ENCODE results near the gene P4HB.

The P4HB gene

DNA sequence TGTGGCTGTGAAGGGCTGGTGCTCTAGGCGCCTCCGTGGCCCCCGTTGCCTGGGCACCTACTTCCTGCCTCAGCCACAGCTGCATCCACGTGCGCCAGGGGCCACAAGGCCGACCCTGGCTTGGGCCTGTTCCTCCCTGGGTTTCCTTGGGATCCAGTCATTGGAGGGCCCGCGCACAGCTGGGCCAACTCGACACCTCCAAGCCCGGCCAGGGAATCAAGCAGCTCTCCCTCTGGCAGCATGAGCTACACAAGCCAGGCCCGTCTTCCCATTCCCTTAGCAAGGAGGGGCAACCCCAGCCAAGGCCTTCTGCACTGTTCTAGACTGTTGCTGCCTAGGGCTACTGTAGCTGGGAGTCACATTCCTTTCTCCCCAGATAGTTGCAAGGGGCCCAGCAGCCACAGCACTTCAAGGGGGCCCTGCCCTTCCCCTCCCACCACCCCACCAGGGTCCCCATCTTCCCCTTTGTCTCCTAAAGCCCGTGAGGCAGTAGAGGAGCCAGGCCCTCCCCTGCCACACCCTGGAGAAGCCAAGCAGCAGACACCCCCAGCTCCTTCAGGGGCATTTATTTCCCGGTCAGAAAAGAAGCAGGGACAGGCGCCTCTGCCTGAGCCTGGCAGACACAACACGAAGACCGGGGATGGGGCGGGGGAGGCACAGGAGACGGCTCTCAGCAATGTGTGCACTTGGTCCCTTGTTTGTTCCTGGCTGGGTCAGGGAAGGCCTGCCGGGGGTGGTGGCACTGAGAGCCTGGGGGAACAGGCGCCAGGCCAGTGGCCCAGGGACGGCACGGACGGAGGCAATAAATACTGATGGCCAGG, 7.0 kb upstream of the P4HB start:
- H3K9me3 ChIP-seq (ENCODE audit: control insufficient read depth, insufficient read depth, low read depth, low read length), result no peaks in the 10 kb centered on the region
- peaks cover 12% of the 10 kb centered on the region; the same call in 1 of the 2 replicates for H3K4me1 ChIP-seq (ENCODE audit: control insufficient read depth, insufficient read depth, low read length)
- ChIA-PET CTCF (interaction anchor here (0.5 to 0.9 kb wide), 3 partner anchors 45 to 161 kb away, joined by 3 to 4 read pairs (median 3); no protein-coding TSS in a partner anchor), POLR2A (interaction anchor here (0.6 to 2.5 kb wide), 20 partner anchors 12 to 355 kb away, joined by 3 to 14 read pairs (median 4); partner anchors contain the start of genes ACTG1, ARL16, CENPX and FASN)
- peaks cover 8 to 77% of the 10 kb centered on the region in 2 experiments; a peak in 2 of 3 replicates for H3K36me3 ChIP-seq (ENCODE audit: control insufficient read depth in 2 of 2, insufficient read depth in 1 of 2, low read length in 2 of 2)
- H3K4me3 ChIP-seq (ENCODE audit: low read depth, low read length), result no peak overlapping the region
- peak overlapping the region; percentile 100 for H3K27ac ChIP-seq (ENCODE audit: extremely low read depth, low read depth, low read length)
- TF ChIP-seq, protein P1, sequence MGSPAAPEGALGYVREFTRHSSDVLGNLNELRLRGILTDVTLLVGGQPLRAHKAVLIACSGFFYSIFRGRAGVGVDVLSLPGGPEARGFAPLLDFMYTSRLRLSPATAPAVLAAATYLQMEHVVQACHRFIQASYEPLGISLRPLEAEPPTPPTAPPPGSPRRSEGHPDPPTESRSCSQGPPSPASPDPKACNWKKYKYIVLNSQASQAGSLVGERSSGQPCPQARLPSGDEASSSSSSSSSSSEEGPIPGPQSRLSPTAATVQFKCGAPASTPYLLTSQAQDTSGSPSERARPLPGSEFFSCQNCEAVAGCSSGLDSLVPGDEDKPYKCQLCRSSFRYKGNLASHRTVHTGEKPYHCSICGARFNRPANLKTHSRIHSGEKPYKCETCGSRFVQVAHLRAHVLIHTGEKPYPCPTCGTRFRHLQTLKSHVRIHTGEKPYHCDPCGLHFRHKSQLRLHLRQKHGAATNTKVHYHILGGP (tag by site-specific recombination; IDR thresholded peaks at IDR 0.05), result no peak
- TF ChIP-seq MYNN (tag by site-specific recombination; IDR thresholded peaks at IDR 0.05; ENCODE audit: borderline replicate concordance) (no peak), BCL11B (tag by site-specific recombination; IDR thresholded peaks at IDR 0.05; ENCODE audit: low read depth) (peak; percentile 39), ZNF335 (tag by site-specific recombination; conservative IDR thresholded peaks at IDR 0.05) (peak; percentile 39), ZSCAN30 (tag by site-specific recombination; IDR thresholded peaks at IDR 0.05) (peak; percentile 29), ZNF600 (tag by site-specific recombination; IDR thresholded peaks at IDR 0.05) (peak; percentile 56; the same call in 1 of the 2 replicates), ZXDB (tag by site-specific recombination; IDR thresholded peaks at IDR 0.05) (0 out of 2 replicates have a peak, but pooled peaks have one; percentile 23), ZBTB17 (tag by site-specific recombination; IDR thresholded peaks at IDR 0.05) (peak; percentile 50; the same call in 1 of the 2 replicates), ZNF610 (tag by site-specific recombination; IDR thresholded peaks at IDR 0.05; ENCODE audit: borderline replicate concordance) (no peak), ZNF501 (tag by site-specific recombination; IDR thresholded peaks at IDR 0.05) (no peak), EGR2 (tag by site-specific recombination; IDR thresholded peaks at IDR 0.05; ENCODE audit: low read depth) (peak; percentile 12; the same call in 1 of the 2 replicates), KLF1 (tag by site-specific recombination; IDR thresholded peaks at IDR 0.05) (peak; percentile 68), ZBTB48 (tag by site-specific recombination; IDR thresholded peaks at IDR 0.05) (peak; percentile 86), ZNF266 (tag by site-specific recombination; IDR thresholded peaks at IDR 0.05; ENCODE audit: low read depth) (no peak)
- TF ChIP-seq, protein P2, sequence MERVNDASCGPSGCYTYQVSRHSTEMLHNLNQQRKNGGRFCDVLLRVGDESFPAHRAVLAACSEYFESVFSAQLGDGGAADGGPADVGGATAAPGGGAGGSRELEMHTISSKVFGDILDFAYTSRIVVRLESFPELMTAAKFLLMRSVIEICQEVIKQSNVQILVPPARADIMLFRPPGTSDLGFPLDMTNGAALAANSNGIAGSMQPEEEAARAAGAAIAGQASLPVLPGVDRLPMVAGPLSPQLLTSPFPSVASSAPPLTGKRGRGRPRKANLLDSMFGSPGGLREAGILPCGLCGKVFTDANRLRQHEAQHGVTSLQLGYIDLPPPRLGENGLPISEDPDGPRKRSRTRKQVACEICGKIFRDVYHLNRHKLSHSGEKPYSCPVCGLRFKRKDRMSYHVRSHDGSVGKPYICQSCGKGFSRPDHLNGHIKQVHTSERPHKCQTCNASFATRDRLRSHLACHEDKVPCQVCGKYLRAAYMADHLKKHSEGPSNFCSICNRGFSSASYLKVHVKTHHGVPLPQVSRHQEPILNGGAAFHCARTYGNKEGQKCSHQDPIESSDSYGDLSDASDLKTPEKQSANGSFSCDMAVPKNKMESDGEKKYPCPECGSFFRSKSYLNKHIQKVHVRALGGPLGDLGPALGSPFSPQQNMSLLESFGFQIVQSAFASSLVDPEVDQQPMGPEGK (tag by site-specific recombination; IDR thresholded peaks at IDR 0.05), result peak; percentile 94
- TF ChIP-seq, protein P3, sequence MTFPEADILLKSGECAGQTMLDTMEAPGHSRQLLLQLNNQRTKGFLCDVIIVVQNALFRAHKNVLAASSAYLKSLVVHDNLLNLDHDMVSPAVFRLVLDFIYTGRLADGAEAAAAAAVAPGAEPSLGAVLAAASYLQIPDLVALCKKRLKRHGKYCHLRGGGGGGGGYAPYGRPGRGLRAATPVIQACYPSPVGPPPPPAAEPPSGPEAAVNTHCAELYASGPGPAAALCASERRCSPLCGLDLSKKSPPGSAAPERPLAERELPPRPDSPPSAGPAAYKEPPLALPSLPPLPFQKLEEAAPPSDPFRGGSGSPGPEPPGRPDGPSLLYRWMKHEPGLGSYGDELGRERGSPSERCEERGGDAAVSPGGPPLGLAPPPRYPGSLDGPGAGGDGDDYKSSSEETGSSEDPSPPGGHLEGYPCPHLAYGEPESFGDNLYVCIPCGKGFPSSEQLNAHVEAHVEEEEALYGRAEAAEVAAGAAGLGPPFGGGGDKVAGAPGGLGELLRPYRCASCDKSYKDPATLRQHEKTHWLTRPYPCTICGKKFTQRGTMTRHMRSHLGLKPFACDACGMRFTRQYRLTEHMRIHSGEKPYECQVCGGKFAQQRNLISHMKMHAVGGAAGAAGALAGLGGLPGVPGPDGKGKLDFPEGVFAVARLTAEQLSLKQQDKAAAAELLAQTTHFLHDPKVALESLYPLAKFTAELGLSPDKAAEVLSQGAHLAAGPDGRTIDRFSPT (tag by site-specific recombination; IDR thresholded peaks at IDR 0.05), result peak; percentile 90
- TF ChIP-seq, protein P4, sequence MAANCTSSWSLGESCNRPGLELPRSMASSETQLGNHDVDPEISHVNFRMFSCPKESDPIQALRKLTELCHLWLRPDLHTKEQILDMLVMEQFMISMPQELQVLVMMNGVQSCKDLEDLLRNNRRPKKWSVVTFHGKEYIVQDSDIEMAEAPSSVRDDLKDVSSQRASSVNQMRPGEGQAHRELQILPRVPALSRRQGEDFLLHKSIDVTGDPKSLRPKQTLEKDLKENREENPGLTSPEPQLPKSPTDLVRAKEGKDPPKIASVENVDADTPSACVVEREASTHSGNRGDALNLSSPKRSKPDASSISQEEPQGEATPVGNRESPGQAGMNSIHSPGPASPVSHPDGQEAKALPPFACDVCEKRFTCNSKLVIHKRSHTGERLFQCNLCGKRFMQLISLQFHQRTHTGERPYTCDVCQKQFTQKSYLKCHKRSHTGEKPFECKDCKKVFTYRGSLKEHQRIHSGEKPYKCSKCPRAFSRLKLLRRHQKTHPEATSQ (tag by site-specific recombination; IDR thresholded peaks at IDR 0.05), result peak; percentile 11; the same call in 1 of the 2 replicates
- TF ChIP-seq, protein P5, sequence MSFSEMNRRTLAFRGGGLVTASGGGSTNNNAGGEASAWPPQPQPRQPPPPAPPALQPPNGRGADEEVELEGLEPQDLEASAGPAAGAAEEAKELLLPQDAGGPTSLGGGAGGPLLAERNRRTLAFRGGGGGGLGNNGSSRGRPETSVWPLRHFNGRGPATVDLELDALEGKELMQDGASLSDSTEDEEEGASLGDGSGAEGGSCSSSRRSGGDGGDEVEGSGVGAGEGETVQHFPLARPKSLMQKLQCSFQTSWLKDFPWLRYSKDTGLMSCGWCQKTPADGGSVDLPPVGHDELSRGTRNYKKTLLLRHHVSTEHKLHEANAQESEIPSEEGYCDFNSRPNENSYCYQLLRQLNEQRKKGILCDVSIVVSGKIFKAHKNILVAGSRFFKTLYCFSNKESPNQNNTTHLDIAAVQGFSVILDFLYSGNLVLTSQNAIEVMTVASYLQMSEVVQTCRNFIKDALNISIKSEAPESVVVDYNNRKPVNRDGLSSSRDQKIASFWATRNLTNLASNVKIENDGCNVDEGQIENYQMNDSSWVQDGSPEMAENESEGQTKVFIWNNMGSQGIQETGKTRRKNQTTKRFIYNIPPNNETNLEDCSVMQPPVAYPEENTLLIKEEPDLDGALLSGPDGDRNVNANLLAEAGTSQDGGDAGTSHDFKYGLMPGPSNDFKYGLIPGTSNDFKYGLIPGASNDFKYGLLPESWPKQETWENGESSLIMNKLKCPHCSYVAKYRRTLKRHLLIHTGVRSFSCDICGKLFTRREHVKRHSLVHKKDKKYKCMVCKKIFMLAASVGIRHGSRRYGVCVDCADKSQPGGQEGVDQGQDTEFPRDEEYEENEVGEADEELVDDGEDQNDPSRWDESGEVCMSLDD (tag by site-specific recombination; IDR thresholded peaks at IDR 0.05), result peak; percentile 33; the same call in 1 of the 2 replicates
- TF ChIP-seq, protein P6, sequence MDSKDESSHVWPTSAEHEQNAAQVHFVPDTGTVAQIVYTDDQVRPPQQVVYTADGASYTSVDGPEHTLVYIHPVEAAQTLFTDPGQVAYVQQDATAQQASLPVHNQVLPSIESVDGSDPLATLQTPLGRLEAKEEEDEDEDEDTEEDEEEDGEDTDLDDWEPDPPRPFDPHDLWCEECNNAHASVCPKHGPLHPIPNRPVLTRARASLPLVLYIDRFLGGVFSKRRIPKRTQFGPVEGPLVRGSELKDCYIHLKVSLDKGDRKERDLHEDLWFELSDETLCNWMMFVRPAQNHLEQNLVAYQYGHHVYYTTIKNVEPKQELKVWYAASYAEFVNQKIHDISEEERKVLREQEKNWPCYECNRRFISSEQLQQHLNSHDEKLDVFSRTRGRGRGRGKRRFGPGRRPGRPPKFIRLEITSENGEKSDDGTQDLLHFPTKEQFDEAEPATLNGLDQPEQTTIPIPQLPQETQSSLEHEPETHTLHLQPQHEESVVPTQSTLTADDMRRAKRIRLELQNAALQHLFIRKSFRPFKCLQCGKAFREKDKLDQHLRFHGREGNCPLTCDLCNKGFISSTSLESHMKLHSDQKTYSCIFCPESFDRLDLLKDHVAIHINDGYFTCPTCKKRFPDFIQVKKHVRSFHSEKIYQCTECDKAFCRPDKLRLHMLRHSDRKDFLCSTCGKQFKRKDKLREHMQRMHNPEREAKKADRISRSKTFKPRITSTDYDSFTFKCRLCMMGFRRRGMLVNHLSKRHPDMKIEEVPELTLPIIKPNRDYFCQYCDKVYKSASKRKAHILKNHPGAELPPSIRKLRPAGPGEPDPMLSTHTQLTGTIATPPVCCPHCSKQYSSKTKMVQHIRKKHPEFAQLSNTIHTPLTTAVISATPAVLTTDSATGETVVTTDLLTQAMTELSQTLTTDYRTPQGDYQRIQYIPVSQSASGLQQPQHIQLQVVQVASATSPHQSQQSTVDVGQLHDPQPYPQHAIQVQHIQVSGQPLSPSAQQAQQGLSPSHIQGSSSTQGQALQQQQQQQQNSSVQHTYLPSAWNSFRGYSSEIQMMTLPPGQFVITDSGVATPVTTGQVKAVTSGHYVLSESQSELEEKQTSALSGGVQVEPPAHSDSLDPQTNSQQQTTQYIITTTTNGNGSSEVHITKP (tag by site-specific recombination; IDR thresholded peaks at IDR 0.05), result peak; percentile 44
- TF ChIP-seq, protein P7, sequence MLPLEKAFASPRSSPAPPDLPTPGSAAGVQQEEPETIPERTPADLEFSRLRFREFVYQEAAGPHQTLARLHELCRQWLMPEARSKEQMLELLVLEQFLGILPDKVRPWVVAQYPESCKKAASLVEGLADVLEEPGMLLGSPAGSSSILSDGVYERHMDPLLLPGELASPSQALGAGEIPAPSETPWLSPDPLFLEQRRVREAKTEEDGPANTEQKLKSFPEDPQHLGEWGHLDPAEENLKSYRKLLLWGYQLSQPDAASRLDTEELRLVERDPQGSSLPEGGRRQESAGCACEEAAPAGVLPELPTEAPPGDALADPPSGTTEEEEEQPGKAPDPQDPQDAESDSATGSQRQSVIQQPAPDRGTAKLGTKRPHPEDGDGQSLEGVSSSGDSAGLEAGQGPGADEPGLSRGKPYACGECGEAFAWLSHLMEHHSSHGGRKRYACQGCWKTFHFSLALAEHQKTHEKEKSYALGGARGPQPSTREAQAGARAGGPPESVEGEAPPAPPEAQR (tag by site-specific recombination; IDR thresholded peaks at IDR 0.05), result no peak

All from HEK293 (cell line).